ENCODE measurements around the gene FALEC. TPM values are rescaled to one million over a fixed set of nuclear protein-coding genes. Genes with fewer than 3 reads are reported as not detected.

The FALEC gene
- total and polyA plus RNA-seq, 8 donors, result 0.50 to 1.9 (median 1.2) TPM; not detected in 2

- Histone ChIP-seq H3K27me3 (peaks cover 0 to 4% of the 10 kb centered on the region in 2 donors), H3K36me3 (peaks cover 0 to 5% of the 10 kb centered on the region in 2 donors), H3K9me3 (no peaks in the 10 kb centered on the region), H3K4me3 (peak within 1 kb of the TSS; percentile 44 to 58), H3K4me1 (peaks cover 35 to 61% of the 10 kb centered on the region in 2 donors), H3K27ac (peak within 1 kb of the TSS; percentile 87 to 89)
- intact Hi-C loops (cut with DNase I), result no loop called here
- ATAC-seq, result peak; percentile 64
- DNase-seq, result peak; percentile 61 to 93 (median 70)
- TF ChIP-seq CTCF (IDR thresholded peaks at IDR 0.05), result peak in 1 of 2 donors; percentile 14
These were observed 33.3 kb downstream of the FALEC start, which contains the start of gene ADAMTSL4 for GRCh38 chr1:150548632-150549495. Gene ADAMTSL4, plus strand, starts transcription at chr1:150549408. Its CDS starts 2,881 bp downstream, at chr1:150552289.

GRCh38 chr1:150549496-150550221 lies 34.1 kb downstream of the FALEC start:
- TF ChIP-seq CTCF (IDR thresholded peaks at IDR 0.05), result no peak
- peak in 1 of 4 donors; percentile 82 for DNase-seq
- intact Hi-C loops (cut with DNase I), result no loop called here
- H3K27ac ChIP-seq, result peak overlapping the region; percentile 87 to 89
- peak overlapping the region; percentile 44 to 58 for H3K4me3 ChIP-seq
- H3K4me1 ChIP-seq, result peaks cover 35 to 64% of the 10 kb centered on the region in 2 donors
- H3K36me3 ChIP-seq, result peaks cover 0 to 13% of the 10 kb centered on the region in 2 donors
- H3K9me3 ChIP-seq, result no peaks in the 10 kb centered on the region
- H3K27me3 ChIP-seq, result peaks cover 0 to 4% of the 10 kb centered on the region in 2 donors
- peak; percentile 2 for ATAC-seq

GRCh38 chr1:150550222-150551050 lies 34.9 kb downstream of the FALEC start:
- H3K9me3 ChIP-seq, result no peaks in the 10 kb centered on the region
- peak overlapping the region; percentile 85 to 89 for H3K27ac ChIP-seq
- peaks cover 35 to 64% of the 10 kb centered on the region in 2 donors for H3K4me1 ChIP-seq
- H3K36me3 ChIP-seq, result peaks cover 0 to 21% of the 10 kb centered on the region in 2 donors
- TF ChIP-seq CTCF (IDR thresholded peaks at IDR 0.05), result no peak
- DNase-seq (peak in 1 of 4 donors; percentile 66), ATAC-seq (peak; percentile 2)
- intact Hi-C loops (cut with DNase I), result no loop called here
- H3K4me3 ChIP-seq, result peak overlapping the region; percentile 44 to 58
- H3K27me3 ChIP-seq, result peaks cover 0 to 4% of the 10 kb centered on the region in 2 donors

- peaks cover 35 to 64% of the 10 kb centered on the region in 2 donors for H3K4me1 ChIP-seq
- no peak for ATAC-seq
- peaks cover 0 to 28% of the 10 kb centered on the region in 2 donors for H3K36me3 ChIP-seq
- peak overlapping the region in 1 of 2 donors; percentile 58 for H3K4me3 ChIP-seq
- no peak for TF ChIP-seq CTCF (IDR thresholded peaks at IDR 0.05)
- no peak for DNase-seq
- peaks cover 0 to 2% of the 10 kb centered on the region in 2 donors for H3K27me3 ChIP-seq
- intact Hi-C loops (cut with DNase I), result no loop called here
- H3K9me3 ChIP-seq, result no peaks in the 10 kb centered on the region
- H3K27ac ChIP-seq, result peak overlapping the region; percentile 85 to 89
These were observed 35.7 kb downstream of the FALEC start for GRCh38 chr1:150551051-150551783.
